ENCODE data around the gene GTF2A1L. TPM values are rescaled to one million over a fixed set of nuclear protein-coding genes. Genes with fewer than 3 reads are reported as not detected.

The GTF2A1L gene
- polyA plus RNA-seq, 1 donor from 2014 or later, result 0.51 TPM

DNA sequence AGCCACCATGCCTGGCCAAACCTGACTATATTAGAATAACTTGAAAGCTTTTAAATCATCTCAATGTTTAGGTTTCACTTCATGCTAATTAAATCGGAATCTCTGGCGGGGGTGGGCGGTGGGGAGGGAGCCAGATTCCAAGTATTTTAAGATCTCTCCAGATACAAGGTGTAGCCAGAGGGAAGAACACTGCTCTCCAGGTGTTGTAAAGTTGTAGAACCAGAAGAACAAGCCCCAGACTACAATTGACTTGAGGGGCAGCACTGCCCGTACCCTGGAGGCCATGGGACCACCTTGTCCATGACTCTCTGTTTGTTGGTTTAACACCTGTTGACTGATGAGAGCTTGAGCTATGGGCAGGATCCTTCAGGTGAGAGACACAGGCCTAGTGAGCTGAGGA lies 33.1 kb upstream of the GTF2A1L start:
- Histone ChIP-seq H3K27me3 (ENCODE audit: insufficient read depth, low read depth, low read length) (no peaks in the 10 kb centered on the region), H3K4me3 (ENCODE audit: low read length) (no peak overlapping the region), H3K27ac (ENCODE audit: low read length) (no peak overlapping the region), H3K36me3 (ENCODE audit: insufficient read depth, low read length) (no peaks in the 10 kb centered on the region), H3K4me2 (ENCODE audit: low read length) (no peak overlapping the region), H3K9me2 (ENCODE audit: insufficient read depth, low read length) (no peaks in the 10 kb centered on the region), H3K9me3 (ENCODE audit: low read length) (no peaks in the 10 kb centered on the region), H3F3A (ENCODE audit: insufficient read depth, low read length, poor library complexity, severe bottlenecking) (no peaks in the 10 kb centered on the region), H3K9ac (ENCODE audit: low read length) (no peak overlapping the region), H4K20me1 (ENCODE audit: insufficient read depth) (no peaks in the 10 kb centered on the region), H3K79me2 (replicated peaks; ENCODE audit: insufficient read depth, low read length) (no peaks in the 10 kb centered on the region), H2AFZ (ENCODE audit: low read depth, low read length) (no peak overlapping the region)
- TF ChIP-seq, protein P1, sequence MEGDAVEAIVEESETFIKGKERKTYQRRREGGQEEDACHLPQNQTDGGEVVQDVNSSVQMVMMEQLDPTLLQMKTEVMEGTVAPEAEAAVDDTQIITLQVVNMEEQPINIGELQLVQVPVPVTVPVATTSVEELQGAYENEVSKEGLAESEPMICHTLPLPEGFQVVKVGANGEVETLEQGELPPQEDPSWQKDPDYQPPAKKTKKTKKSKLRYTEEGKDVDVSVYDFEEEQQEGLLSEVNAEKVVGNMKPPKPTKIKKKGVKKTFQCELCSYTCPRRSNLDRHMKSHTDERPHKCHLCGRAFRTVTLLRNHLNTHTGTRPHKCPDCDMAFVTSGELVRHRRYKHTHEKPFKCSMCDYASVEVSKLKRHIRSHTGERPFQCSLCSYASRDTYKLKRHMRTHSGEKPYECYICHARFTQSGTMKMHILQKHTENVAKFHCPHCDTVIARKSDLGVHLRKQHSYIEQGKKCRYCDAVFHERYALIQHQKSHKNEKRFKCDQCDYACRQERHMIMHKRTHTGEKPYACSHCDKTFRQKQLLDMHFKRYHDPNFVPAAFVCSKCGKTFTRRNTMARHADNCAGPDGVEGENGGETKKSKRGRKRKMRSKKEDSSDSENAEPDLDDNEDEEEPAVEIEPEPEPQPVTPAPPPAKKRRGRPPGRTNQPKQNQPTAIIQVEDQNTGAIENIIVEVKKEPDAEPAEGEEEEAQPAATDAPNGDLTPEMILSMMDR (IDR thresholded peaks at IDR 0.05; ENCODE audit: poor library complexity, severe bottlenecking), result no peak
- TF ChIP-seq MXI1 (conservative IDR thresholded peaks at IDR 0.05; ENCODE audit: poor library complexity, severe bottlenecking) (no peak), SMC3 (conservative IDR thresholded peaks at IDR 0.05; ENCODE audit: poor library complexity) (no peak), POLR2AphosphoS5 (IDR thresholded peaks at IDR 0.05) (no peak)
- TF ChIP-seq, protein P2, sequence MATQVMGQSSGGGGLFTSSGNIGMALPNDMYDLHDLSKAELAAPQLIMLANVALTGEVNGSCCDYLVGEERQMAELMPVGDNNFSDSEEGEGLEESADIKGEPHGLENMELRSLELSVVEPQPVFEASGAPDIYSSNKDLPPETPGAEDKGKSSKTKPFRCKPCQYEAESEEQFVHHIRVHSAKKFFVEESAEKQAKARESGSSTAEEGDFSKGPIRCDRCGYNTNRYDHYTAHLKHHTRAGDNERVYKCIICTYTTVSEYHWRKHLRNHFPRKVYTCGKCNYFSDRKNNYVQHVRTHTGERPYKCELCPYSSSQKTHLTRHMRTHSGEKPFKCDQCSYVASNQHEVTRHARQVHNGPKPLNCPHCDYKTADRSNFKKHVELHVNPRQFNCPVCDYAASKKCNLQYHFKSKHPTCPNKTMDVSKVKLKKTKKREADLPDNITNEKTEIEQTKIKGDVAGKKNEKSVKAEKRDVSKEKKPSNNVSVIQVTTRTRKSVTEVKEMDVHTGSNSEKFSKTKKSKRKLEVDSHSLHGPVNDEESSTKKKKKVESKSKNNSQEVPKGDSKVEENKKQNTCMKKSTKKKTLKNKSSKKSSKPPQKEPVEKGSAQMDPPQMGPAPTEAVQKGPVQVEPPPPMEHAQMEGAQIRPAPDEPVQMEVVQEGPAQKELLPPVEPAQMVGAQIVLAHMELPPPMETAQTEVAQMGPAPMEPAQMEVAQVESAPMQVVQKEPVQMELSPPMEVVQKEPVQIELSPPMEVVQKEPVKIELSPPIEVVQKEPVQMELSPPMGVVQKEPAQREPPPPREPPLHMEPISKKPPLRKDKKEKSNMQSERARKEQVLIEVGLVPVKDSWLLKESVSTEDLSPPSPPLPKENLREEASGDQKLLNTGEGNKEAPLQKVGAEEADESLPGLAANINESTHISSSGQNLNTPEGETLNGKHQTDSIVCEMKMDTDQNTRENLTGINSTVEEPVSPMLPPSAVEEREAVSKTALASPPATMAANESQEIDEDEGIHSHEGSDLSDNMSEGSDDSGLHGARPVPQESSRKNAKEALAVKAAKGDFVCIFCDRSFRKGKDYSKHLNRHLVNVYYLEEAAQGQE (IDR thresholded peaks at IDR 0.05; ENCODE audit: borderline replicate concordance), result no peak

DNA sequence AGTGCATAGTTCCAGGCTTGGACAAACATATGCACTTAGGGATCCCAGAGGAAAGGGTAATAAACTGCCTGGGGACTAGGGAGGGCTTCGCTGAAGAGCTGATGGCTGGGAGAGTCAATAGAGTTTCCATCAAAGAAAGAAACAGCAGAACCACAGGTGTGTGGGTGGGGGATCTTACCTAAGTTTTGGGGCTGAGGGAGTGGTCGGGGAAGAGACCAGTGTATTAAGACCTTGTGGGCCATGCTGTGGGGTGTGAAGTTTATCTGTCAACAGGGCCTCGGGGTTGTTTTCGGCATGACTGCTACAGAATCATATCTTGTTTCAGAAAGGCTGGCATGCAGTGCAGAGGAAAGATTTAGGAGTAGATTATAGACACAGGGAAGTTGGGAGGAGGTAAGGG lies 31.2 kb upstream of the GTF2A1L start:
- TF ChIP-seq TAF1 (IDR thresholded peaks at IDR 0.05; ENCODE audit: low read depth) (no peak), EZH2 (IDR thresholded peaks at IDR 0.05; ENCODE audit: borderline replicate concordance, insufficient read depth, low read length, poor library complexity, severe bottlenecking) (no peak), MXI1 (conservative IDR thresholded peaks at IDR 0.05; ENCODE audit: poor library complexity, severe bottlenecking) (no peak), EP300 (conservative IDR thresholded peaks at IDR 0.05; ENCODE audit: poor library complexity, severe bottlenecking) (no peak), RAD21 (conservative IDR thresholded peaks at IDR 0.05) (no peak), SMC3 (conservative IDR thresholded peaks at IDR 0.05; ENCODE audit: poor library complexity) (no peak)
- TF ChIP-seq, protein P2 (IDR thresholded peaks at IDR 0.05; ENCODE audit: borderline replicate concordance), result no peak
- TF ChIP-seq, protein P1 (IDR thresholded peaks at IDR 0.05; ENCODE audit: poor library complexity, severe bottlenecking), result no peak

More for the DNA sequence above, 31.2 kb upstream of the GTF2A1L start:
- no peak overlapping the region for H3K27ac ChIP-seq (ENCODE audit: low read length)
- H3K4me3 ChIP-seq (ENCODE audit: low read length), result no peak overlapping the region
- no peaks in the 10 kb centered on the region for H3K9me3 ChIP-seq (ENCODE audit: low read length)
- H4K20me1 ChIP-seq (ENCODE audit: insufficient read depth), result no peaks in the 10 kb centered on the region
- no peaks in the 10 kb centered on the region for H3F3A ChIP-seq (ENCODE audit: insufficient read depth, low read length, poor library complexity, severe bottlenecking)
- H3K9me2 ChIP-seq (ENCODE audit: insufficient read depth, low read length), result no peaks in the 10 kb centered on the region
- no peak overlapping the region for H2AFZ ChIP-seq (ENCODE audit: low read depth, low read length)
- no peaks in the 10 kb centered on the region for H3K36me3 ChIP-seq (ENCODE audit: insufficient read depth, low read length)
- H3K79me2 ChIP-seq (replicated peaks; ENCODE audit: insufficient read depth, low read length), result no peaks in the 10 kb centered on the region
- H3K27me3 ChIP-seq (ENCODE audit: insufficient read depth, low read depth, low read length), result no peaks in the 10 kb centered on the region
- H3K4me2 ChIP-seq (ENCODE audit: low read length), result no peak overlapping the region
- H3K9ac ChIP-seq (ENCODE audit: low read length), result no peak overlapping the region
